GM18502 (cell line): ENCODE measurements around the gene SFTPA2.
A peak's percentile ranks its signal among the peaks of the same experiment; 100 is the strongest.
"Not testable (repeated sequence)": the region's sequence is repeated elsewhere in the genome, so short reads cannot be mapped to it uniquely, and the experiment has no call there.

ENCODE experiments used
- ATAC-seq: cut with Tn5 transposase; IDR thresholded peaks from one replicate; pipeline ENCODE4 v1.9.1; 2021; ENCODE audit warnings: mild to moderate bottlenecking; ENCODE audit not compliant: unreplicated experiment, poor library complexity

Gene SFTPA2

GRCh38 chr10:79560160-79560709 is at the start of gene SFTPA2:
Gene SFTPA2, minus strand, starts transcription at chr10:79560407. Its CDS starts 924 bp downstream, at chr10:79559483.
- no peak for ATAC-seq

DNA sequence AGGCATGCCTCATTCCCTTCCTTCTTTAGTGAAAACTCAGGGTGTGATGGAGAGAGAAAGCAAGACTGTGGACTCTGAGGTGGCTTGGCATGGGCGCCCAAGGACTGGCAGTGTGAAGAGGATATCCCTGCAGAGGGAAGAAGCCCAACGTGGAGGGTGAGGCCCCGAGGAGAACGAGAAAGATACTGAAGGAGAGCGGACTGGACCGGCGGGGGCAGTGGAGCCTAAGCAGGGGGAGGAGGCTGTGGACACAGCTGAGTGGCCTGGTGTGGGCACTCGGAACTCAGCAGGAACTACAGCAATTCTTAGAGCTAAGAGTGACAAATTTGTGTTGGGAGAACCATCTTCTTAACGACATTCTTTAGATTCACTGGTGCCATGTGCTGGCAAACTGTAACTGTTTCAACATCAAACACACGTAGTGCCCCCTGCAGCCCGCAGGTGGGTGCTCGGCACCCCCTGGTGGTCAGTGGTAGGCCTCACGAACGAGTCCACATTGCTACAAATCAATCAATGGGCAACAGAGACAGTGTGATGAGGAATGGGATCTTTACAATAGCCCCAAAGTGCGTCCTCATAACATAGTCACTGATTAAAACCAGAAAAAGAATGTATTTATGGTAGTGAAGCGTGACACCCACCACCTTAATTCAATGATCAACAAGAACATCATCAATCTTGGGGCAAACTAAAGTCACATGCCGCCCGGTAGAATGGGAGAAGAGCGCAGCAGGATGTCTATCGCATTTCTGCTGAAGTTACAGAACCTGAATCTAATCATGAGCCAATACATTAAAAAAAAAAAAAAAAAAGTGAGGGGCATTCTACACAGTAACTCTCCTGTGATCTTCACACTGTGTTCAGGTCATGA is 48.5 kb upstream of the SFTPA2 start:
- no peak for ATAC-seq

- no peak for ATAC-seq
These were observed 45.1 kb upstream of the SFTPA2 start for GRCh38 chr10:79605308-79605707.

- ATAC-seq: no peak
These were observed 44.1 kb upstream of the SFTPA2 start for GRCh38 chr10:79604294-79604693.

DNA sequence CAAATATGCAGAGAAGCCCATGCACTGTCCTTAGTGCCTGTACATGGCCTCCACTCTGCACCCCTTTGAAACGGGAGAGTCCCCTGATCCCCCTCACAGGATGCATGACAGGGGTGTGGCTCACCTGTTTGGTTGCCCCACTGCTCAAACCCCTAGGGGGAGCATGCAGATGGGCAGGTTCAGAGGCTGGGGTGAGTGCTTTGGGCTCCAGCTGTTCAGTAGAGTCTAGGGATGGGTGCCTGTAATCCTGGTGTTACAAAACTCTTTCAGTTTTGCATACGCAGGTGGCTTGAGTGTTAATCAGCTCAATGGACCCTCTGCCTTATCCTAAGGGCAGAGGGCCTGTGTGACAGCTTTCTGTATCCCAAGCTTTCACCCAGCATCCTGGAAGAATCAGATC is 42.7 kb upstream of the SFTPA2 start:
- ATAC-seq: no peak

DNA sequence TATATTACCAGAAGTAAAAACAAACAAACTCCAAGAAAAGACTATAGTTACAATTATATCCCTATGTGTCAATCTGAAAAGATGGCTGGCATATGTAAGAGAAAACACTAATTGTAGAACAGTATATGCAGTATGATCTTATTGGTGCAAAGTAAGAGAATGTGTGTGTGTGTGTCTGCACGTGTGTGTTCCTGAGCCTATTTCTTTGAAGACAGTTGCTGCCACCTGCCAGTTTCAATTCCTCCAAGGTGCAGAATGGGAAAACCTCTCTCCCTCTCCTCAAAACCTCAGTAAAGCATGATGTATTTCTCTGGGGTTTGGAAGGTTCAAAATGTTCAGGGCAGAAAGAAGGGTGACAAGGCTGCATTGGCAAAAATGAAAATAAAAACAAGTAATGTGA is 41.7 kb upstream of the SFTPA2 start:
- no peak for ATAC-seq

GRCh38 chr10:79599644-79600043 is 39.4 kb upstream of the SFTPA2 start:
- not testable (repeated sequence) for ATAC-seq

- ATAC-seq: no peak
These were observed 35.3 kb upstream of the SFTPA2 start for GRCh38 chr10:79595510-79595909.

- not testable (repeated sequence) for ATAC-seq
These were observed 34.4 kb upstream of the SFTPA2 start for GRCh38 chr10:79594565-79594964.

DNA sequence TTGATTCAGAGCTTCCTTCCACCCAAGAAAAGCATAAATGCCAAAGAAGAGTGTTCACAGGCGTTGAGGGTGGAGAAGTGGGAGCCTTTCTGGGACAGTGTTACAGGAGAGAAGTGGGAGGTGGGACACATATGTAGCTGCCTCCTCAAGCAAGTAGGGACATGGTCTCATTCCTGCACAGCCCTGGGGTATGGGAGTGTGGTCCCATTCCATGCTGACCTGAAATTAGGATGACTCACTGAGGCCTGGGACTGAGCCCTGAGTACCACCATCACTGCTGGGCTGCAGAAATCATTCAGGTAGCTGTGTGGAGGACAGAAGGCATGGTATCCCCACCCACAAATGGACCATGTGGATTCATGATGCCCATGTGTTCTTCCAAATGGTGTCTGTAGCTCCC is 33.2 kb upstream of the SFTPA2 start:
- no peak for ATAC-seq

- ATAC-seq: no peak
These were observed 28.6 kb upstream of the SFTPA2 start for GRCh38 chr10:79588800-79589199.

- ATAC-seq: no peak
These were observed 26.7 kb upstream of the SFTPA2 start for GRCh38 chr10:79586933-79587332.

GRCh38 chr10:79585870-79586527 is 25.8 kb upstream of the SFTPA2 start:
- no peak for ATAC-seq

DNA sequence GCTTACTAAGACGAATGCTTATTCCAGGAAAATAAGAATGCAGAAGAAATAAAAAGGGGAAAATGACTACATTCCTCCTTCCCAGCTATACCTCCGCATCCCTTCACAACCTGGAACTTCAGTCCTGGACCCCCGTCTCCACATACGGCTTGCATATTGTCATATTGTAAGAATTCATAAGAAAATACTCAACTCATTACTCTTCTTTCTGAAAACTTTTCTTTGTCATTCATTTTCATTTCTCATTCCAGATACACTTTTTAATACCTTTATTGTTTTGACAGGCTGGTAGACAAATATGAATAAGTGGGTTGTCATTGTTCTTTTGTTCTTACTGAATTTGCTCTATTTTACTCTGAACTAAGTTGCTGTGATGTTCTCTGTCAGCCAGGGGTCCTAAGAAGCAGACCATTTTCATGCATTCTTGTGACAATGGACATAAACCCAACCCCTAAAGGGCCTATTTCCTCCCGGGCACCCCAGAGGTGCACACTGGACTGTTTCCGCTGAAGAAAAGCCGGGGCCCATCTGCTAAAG is 23.3 kb upstream of the SFTPA2 start:
- no peak for ATAC-seq

- ATAC-seq: not testable (repeated sequence)
These were observed 22.7 kb upstream of the SFTPA2 start for GRCh38 chr10:79582954-79583353.

DNA sequence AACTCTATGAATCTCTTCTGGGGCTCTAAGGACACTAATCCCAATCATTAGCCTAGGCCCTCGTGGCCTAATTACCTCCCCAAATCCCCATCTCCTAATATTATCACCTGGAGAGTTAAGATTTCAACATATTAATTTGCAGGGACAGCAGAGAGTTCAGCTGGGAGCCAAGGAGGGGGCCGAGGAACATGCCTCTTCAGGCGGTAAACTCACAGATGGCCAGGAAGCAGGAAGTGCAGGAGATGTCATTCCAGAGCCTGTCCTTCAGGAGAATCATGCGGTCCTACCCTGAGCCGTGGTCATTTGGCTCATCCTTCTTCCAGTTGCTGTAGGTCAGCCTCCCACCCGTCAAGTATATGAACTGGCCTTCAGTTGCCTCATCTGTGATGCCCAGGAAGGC is 21.9 kb upstream of the SFTPA2 start:
- no peak for ATAC-seq

GRCh38 chr10:79581044-79581443 is 20.8 kb upstream of the SFTPA2 start:
- no peak for ATAC-seq

DNA sequence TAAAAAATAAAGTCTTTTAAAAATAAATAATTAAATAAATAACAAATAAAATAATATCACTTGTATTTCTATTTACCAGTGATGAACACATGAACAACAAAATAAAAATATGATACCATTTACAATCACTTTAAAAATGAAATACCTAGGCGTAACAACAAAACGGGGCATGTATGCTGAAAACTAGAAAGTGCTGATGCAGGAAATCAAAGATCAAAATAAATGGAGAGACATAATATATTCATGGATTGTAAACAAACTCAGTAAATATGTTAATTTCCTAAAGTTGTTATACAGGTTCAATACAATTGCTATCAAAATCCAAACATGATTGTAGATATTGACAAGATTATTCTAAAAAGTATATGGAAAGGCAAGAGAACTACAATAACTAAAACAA is 19.2 kb upstream of the SFTPA2 start:
- no peak for ATAC-seq

GRCh38 chr10:79570624-79571023 is 10.4 kb upstream of the SFTPA2 start:
- ATAC-seq: not testable (repeated sequence)

DNA sequence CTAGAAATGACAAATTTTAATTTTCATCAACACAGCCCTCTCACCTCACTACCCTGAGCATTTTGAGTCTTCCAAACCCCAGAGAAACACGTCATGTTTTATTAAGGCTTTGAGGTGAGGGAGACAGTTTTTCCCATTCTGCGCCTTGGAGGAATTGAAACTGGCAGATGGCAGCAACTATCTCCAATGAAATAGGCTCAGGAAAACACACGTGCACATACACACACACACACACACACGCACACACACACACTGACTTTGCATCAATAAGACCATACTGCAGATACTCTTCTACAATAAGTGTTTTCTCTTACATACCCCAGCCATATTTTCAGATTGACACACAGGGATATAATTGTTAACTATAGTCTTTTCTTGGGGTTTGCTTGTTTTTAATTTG is 3.2 kb upstream of the SFTPA2 start:
- ATAC-seq: no peak

GRCh38 chr10:79562135-79562756 is 2.0 kb upstream of the SFTPA2 start:
- ATAC-seq: peak; percentile 83
